Chondrocyte (in vitro differentiated cells): ENCODE measurements around the gene RXRA. TPM values are rescaled to one million over a fixed set of nuclear protein-coding genes. Genes with fewer than 3 reads are reported as not detected.
A peak's percentile ranks its signal among the peaks of the same experiment; 100 is the strongest.

Source experiments
- DNase-seq: peaks from one replicate; pipeline ENCODE4 v3.0.0; 2021; ENCODE audit warnings: mixed read lengths, low spot score
- H3K27ac Mint-ChIP-seq: one replicate; pipeline ENCODE4 v1.8.0; 2021; ENCODE audit warnings: mild to moderate bottlenecking, moderate library complexity, mixed read lengths; ENCODE audit not compliant: unreplicated experiment
- H3K27me3 Mint-ChIP-seq: 2 replicates; pipeline ENCODE4 v1.8.0; 2021; ENCODE audit warnings: low read depth, mixed read lengths
- H3K36me3 Mint-ChIP-seq: 2 replicates; pipeline ENCODE4 v1.8.0; 2021; ENCODE audit warnings: low read depth, mixed read lengths
- H3K4me1 Mint-ChIP-seq: 2 replicates; pipeline ENCODE4 v1.8.0; 2021; ENCODE audit warnings: low read depth, mild to moderate bottlenecking, mixed read lengths
- H3K4me3 Mint-ChIP-seq: one replicate; pipeline ENCODE4 v1.8.0; 2021; ENCODE audit warnings: mild to moderate bottlenecking, moderate library complexity, mixed read lengths; ENCODE audit not compliant: unreplicated experiment
- H3K9me3 Mint-ChIP-seq: 2 replicates; pipeline ENCODE4 v1.8.0; 2021; ENCODE audit warnings: low read depth, mixed read lengths
- CTCF ChIP-seq: fragments of 200-600 bp; sonication (generic); IDR thresholded peaks from 2 replicates; pipeline ENCODE4 v1.5.0; 2021; ENCODE audit warnings: antibody characterized with exemption, mild to moderate bottlenecking, moderate library complexity
- total RNA-seq: library from RNA; stranded (reverse); gene quantifications from 3 replicates; pipeline ENCODE4 v1.2.1, GENCODE V29; 2021

RXRA gene
- total RNA-seq, 1 donor from 2014 or later: 27.3 TPM

GRCh38 chr9:134328341-134328840 is 2.1 kb downstream of the RXRA start:
- DNase-seq: no peak
- TF ChIP-seq CTCF: no peak
- H3K27me3 Mint-ChIP-seq: no peaks in the 10 kb centered on the region
- H3K4me1 Mint-ChIP-seq: peaks cover 50% of the 10 kb centered on the region
- no peaks in the 10 kb centered on the region for H3K9me3 Mint-ChIP-seq
- H3K27ac Mint-ChIP-seq: peak overlapping the region; percentile 81
- H3K36me3 Mint-ChIP-seq: no peaks in the 10 kb centered on the region
- H3K4me3 Mint-ChIP-seq: peak overlapping the region; percentile 81

DNA sequence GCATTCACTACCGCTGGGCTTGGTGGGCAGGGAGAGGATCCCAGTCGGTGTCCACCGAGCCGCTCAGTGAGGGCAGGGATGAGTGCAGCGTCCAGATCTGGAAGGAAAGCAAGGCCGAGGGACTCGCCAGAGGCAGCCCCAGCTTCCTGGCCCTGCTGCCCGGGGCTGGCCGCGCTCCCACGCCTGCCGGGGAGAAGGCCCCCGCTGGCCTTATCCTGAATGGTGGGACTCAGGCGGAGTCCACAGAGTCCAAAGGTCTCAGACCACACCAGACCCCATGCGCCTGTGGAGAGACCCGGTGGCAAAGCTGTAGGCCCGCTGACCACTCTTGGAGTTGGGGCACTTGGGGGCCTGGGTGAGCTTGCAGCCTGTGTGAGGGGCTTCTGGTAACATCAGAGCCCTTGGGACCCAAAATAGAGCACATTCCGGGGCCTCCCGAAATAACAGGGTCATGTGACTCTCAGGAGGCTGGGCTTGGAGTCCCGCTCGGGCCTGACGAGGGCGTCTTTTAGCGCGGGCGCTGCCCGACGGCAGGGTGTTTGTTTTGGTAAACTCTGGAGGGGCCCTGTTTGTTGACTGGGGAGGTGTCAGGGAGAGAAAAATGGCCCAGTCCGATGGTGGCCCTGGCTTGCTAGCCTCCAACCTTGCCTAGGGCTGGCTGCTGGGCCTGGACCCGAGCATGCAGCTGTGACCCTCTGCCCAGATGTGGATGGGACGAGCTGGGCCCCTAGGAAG is 2.8 kb downstream of the RXRA start:
- DNase-seq: no peak
- Mint-ChIP-seq H3K4me1 (peaks cover 44% of the 10 kb centered on the region), H3K27ac (peak overlapping the region; percentile 81), H3K27me3 (no peaks in the 10 kb centered on the region), H3K36me3 (no peaks in the 10 kb centered on the region), H3K9me3 (no peaks in the 10 kb centered on the region), H3K4me3 (peak overlapping the region; percentile 81)
- no peak for TF ChIP-seq CTCF

DNA sequence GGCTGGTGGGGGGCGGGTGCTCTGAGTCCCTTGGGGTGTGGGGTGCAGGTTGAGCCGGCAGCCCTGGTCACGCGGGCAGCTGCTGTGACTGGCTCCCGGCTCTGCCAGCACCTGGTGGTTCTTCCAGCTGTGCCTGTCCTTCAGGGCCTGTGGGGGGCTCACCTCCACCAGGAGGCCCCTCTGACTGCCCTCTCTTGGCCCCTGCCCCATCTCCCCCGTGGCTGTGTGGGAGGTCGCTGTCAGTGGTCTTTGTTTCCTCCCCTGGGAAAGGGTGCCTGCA is 3.3 kb downstream of the RXRA start:
- H3K27me3 Mint-ChIP-seq: no peaks in the 10 kb centered on the region
- H3K9me3 Mint-ChIP-seq: no peaks in the 10 kb centered on the region
- no peak for DNase-seq
- no peaks in the 10 kb centered on the region for H3K36me3 Mint-ChIP-seq
- H3K27ac Mint-ChIP-seq: peak overlapping the region; percentile 81
- peaks cover 39% of the 10 kb centered on the region for H3K4me1 Mint-ChIP-seq
- no peak for TF ChIP-seq CTCF
- H3K4me3 Mint-ChIP-seq: peak overlapping the region; percentile 81

GRCh38 chr9:134329886-134330285 is 3.6 kb downstream of the RXRA start:
- H3K4me1 Mint-ChIP-seq: peaks cover 39% of the 10 kb centered on the region
- DNase-seq: no peak
- no peaks in the 10 kb centered on the region for H3K9me3 Mint-ChIP-seq
- no peak for TF ChIP-seq CTCF
- no peaks in the 10 kb centered on the region for H3K27me3 Mint-ChIP-seq
- peak overlapping the region; percentile 25 for H3K4me3 Mint-ChIP-seq
- H3K27ac Mint-ChIP-seq: peak overlapping the region; percentile 74
- no peaks in the 10 kb centered on the region for H3K36me3 Mint-ChIP-seq

- H3K36me3 Mint-ChIP-seq: no peaks in the 10 kb centered on the region
- no peak overlapping the region for H3K4me3 Mint-ChIP-seq
- H3K9me3 Mint-ChIP-seq: no peaks in the 10 kb centered on the region
- H3K27ac Mint-ChIP-seq: peak overlapping the region; percentile 45
- peaks cover 42% of the 10 kb centered on the region for H3K4me1 Mint-ChIP-seq
- DNase-seq: no peak
- no peaks in the 10 kb centered on the region for H3K27me3 Mint-ChIP-seq
- TF ChIP-seq CTCF: no peak
Measured at GRCh38 chr9:134330590-134330989, 4.3 kb downstream of the RXRA start.
